ENCODE results near the gene LLGL2.
A peak's percentile ranks its signal among the peaks of the same experiment; 100 is the strongest.

The LLGL2 gene

DNA sequence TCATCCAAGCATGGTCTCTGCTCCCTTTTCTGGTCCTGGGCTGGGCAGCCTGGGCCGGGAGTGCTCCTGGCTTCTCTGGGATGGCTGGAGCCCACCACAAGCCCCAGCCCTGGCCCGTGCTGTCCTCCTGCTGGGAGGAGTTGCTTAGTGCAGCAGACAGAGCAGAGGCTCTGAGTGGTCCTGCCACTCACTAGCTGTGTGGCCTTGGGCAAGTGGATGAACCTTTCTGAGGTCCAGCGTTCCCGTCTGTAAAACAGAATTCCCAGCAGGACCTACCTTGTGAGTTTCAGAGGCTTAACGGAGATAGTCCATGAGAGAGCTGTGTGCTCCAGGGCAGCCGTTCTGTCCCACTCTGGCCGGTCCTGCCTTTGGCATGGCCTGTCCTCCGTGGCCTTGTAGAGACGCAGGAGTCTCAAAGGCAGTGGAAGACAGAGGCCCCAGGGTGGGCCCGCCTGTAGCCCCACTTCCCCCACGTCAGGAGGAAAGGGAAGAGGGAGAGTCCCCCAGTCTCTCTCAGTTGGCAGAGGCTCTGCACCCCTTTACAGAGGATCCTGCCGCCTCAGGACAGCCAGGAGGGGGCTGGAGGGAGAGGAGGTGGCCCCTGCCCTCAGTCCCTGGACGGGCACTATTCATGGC is 69.9 kb downstream of the LLGL2 start:
- DNase-seq (ENCODE audit: extremely low spot score) = no peak
- ChIA-PET POLR2A (no interaction called here), CTCF (no interaction called here)
- TF ChIP-seq FOXK2 (IDR thresholded peaks at IDR 0.05) (no peak), SP1 (IDR thresholded peaks at IDR 0.05) (no peak), NFRKB (IDR thresholded peaks at IDR 0.05) (no peak), TARDBP (IDR thresholded peaks at IDR 0.05) (no peak), FOXM1 (IDR thresholded peaks at IDR 0.05; ENCODE audit: borderline replicate concordance) (no peak), ELF4 (IDR thresholded peaks at IDR 0.05) (no peak), ZNF384 (IDR thresholded peaks at IDR 0.05) (no peak), L3MBTL2 (conservative IDR thresholded peaks at IDR 0.05) (no peak)
- TF ChIP-seq, protein P1, sequence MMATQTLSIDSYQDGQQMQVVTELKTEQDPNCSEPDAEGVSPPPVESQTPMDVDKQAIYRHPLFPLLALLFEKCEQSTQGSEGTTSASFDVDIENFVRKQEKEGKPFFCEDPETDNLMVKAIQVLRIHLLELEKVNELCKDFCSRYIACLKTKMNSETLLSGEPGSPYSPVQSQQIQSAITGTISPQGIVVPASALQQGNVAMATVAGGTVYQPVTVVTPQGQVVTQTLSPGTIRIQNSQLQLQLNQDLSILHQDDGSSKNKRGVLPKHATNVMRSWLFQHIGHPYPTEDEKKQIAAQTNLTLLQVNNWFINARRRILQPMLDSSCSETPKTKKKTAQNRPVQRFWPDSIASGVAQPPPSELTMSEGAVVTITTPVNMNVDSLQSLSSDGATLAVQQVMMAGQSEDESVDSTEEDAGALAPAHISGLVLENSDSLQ (IDR thresholded peaks at IDR 0.05) = no peak

DNA sequence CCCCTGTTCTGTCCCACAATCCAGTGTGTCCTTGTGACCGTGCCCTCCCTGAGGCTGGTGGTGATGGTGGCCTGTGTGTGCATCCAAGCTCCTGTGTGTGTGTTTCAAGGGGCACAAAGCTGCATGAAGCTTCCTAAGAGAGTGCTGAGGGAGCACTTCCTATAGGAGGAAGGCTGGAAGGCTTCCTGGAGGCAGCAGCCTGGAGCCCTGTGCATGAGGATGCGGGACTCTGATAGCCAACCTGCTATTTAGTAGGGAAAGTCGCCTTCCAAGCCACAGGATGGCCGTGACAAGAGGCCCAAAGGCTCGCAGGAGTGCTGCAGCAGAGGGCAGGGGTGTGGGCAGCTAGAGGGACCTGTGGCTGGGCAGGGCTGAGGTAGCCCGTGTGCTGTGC is 70.4 kb downstream of the LLGL2 start:
- TF ChIP-seq CTBP1 (IDR thresholded peaks at IDR 0.05; ENCODE audit: borderline replicate concordance) (no peak), SUZ12 (IDR thresholded peaks at IDR 0.05) (no peak), TARDBP (IDR thresholded peaks at IDR 0.05) (no peak), SP1 (IDR thresholded peaks at IDR 0.05) (no peak), NFRKB (IDR thresholded peaks at IDR 0.05) (no peak), LEF1 (IDR thresholded peaks at IDR 0.05; ENCODE audit: borderline replicate concordance) (no peak), FOXM1 (IDR thresholded peaks at IDR 0.05; ENCODE audit: borderline replicate concordance) (no peak), ARNT (IDR thresholded peaks at IDR 0.05) (no peak), FOXK2 (IDR thresholded peaks at IDR 0.05) (no peak), HDGF (IDR thresholded peaks at IDR 0.05; ENCODE audit: borderline replicate concordance) (no peak), ELF4 (IDR thresholded peaks at IDR 0.05) (no peak), ZNF384 (IDR thresholded peaks at IDR 0.05) (no peak)
- TF ChIP-seq, protein P1 (IDR thresholded peaks at IDR 0.05) = no peak
- ChIA-PET CTCF (no interaction called here), POLR2A (no interaction called here)
- no peak for DNase-seq (ENCODE audit: extremely low spot score)

DNA sequence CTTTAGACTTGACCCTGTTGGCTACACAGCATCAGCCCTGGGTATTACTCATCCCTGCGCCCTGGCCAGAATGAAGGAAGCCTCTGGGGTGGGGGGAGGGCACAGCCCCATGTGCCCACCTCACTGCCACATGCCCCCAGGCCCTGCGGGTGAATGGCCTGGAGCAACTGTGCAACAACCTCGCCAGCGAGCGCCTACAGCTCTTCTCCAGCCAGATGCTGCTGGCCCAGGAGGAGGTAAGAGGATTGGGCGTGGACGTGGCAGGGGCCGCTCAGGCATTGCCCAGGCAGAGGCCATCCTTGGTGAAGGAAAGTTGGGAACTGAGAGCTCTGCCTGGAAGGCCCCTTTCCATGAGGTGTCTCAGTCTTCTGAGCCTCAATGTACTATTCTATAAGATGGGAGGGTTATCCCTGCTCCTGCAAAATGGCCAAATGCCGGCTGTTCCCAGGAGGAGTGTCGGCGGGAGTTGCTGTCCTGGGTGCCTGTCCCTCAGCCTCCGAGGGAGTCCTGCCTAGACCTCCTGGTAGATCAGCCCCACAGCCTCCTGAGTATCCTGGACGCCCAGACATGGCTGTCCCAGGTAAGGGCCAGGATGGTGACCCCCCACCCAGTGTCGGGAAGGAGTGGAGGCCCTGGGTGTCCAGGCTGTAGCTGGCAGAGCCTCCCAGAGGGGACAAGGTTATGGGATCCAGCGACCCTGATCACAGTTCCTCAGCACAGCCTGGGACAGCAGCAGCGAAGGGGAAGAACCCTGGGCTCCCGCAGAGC is 71.0 kb downstream of the LLGL2 start:
- CTCF ChIA-PET = interaction anchor here (1.6 kb wide), 1 partner anchor 17 kb away, joined by 5 read pairs; no protein-coding TSS in a partner anchor
- POLR2A ChIA-PET = no interaction called here
- TF ChIP-seq FOXM1 (IDR thresholded peaks at IDR 0.05; ENCODE audit: borderline replicate concordance) = no peak
- no peak for DNase-seq (ENCODE audit: extremely low spot score)

DNA sequence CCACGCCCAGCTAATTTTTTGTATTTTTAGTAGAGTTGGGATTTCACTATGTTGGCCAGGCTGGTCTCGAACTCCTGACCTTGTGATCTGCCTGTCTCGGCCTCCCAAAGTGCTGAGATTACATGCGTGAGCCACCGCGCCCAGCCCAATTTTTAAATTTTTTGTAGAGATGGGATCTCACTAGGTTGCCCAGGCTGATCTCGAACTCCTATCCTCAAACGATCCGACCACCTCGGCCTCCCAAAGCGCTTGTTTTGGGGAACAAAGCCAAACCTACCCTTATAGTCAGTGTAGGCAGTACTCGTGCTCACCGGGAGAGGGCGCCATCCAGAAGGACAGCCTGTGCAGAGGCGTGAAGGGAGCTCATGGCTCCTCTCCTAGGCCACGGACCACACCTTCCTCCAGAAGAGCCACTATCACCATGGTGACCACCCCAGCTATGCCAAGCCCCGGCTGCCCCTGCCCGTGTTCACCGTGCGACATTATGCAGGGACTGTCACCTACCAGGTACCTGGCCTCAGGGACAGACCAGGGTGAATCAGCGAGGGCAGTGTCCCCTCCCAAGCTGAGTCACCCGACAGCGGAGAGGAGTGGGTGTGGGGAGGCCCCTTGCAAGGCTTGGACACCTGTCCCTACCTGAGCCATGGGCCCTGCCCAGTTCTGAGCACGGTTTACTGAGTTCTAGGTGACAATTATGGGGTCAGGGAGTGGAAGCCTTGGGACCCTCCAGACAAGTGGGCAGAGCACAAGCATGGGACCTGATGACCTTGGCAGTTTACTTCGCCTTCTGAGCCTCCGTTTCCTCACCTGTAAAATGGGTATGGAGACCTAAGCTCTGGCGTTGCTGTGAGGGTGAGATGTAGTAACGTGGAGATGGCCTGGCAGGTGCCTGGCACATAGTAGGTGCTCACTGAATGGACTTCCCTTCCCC is 75.8 kb downstream of the LLGL2 start:
- DNase-seq (ENCODE audit: extremely low spot score) = peak; percentile 89
- CTCF ChIA-PET = interaction anchor here (0.5 to 3.5 kb wide), 31 partner anchors 8 to 153 kb away, joined by 3 to 26 read pairs (median 3); partner anchors contain the start of gene SMIM5
- POLR2A ChIA-PET = interaction anchor here (0.6 to 1.5 kb wide), 5 partner anchors 8 to 179 kb away, joined by 3 to 8 read pairs (median 4); a partner anchor contains a TSS
- TF ChIP-seq FOXM1 (IDR thresholded peaks at IDR 0.05; ENCODE audit: borderline replicate concordance) (no peak), FOXK2 (IDR thresholded peaks at IDR 0.05) (no peak), LEF1 (IDR thresholded peaks at IDR 0.05; ENCODE audit: borderline replicate concordance) (no peak), SP1 (IDR thresholded peaks at IDR 0.05) (no peak), ZNF384 (IDR thresholded peaks at IDR 0.05) (no peak), FOXA1 (IDR thresholded peaks at IDR 0.05) (no peak)
- TF ChIP-seq, protein P1 (IDR thresholded peaks at IDR 0.05) = no peak

DNA sequence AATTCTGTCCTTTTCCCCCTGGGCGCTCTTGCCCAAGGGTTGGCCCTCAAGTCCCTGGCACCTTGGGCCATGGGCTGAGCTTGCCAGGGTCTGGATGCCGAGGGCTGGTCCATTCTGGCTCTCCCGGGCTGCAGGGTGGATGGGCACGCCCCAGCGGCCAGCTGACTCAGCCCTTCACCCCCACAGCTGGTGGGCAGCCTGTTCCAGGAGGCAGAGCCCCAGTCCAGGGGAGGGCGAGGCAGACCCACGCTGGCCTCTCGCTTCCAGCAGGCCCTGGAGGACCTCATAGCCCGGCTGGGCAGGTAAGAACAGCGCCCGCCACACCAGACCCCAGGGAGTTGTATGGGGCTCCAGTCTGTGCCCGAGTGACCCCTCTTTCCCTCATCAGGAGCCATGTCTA is 77.1 kb downstream of the LLGL2 start:
- POLR2A ChIA-PET = no interaction called here
- CTCF ChIA-PET = interaction anchor here (1.0 to 3.5 kb wide), 3 partner anchors 12 to 22 kb away, joined by 3 to 26 read pairs (median 9); no protein-coding TSS in a partner anchor
- TF ChIP-seq NFRKB (IDR thresholded peaks at IDR 0.05) = no peak
- TF ChIP-seq FOXA1 (IDR thresholded peaks at IDR 0.05) = no peak
- TF ChIP-seq CTBP1 (IDR thresholded peaks at IDR 0.05; ENCODE audit: borderline replicate concordance) = no peak
- TF ChIP-seq BHLHE40 (IDR thresholded peaks at IDR 0.05; ENCODE audit: borderline replicate concordance) = no peak
- no peak for TF ChIP-seq FOXK2 (IDR thresholded peaks at IDR 0.05)
- TF ChIP-seq ELF4 (IDR thresholded peaks at IDR 0.05) = no peak
- TF ChIP-seq, protein P1 (IDR thresholded peaks at IDR 0.05) = no peak
- TF ChIP-seq HDGF (IDR thresholded peaks at IDR 0.05; ENCODE audit: borderline replicate concordance) = no peak
- TF ChIP-seq FOXM1 (IDR thresholded peaks at IDR 0.05; ENCODE audit: borderline replicate concordance) = no peak
- TF ChIP-seq SUZ12 (IDR thresholded peaks at IDR 0.05) = no peak
- no peak for TF ChIP-seq L3MBTL2 (conservative IDR thresholded peaks at IDR 0.05)
- no peak for DNase-seq (ENCODE audit: extremely low spot score)

All from HEK293T (cell line).